Measurements from ENCODE around the gene ABHD10. TPM values are rescaled to one million over a fixed set of nuclear protein-coding genes. Genes with fewer than 3 reads are reported as not detected.

Gene ABHD10
- total and polyA plus RNA-seq, 5 donors from 2014 or later = 18.8 to 37.2 (median 34.3) TPM

GRCh38 chr3:111967068-111967467 lies 11.8 kb upstream of the ABHD10 start:
- Mint-ChIP-seq H3K9me3 (no peaks in the 10 kb centered on the region), H3K36me3 (no peaks in the 10 kb centered on the region), H3K4me1 (peaks cover 0 to 7% (median 2%) of the 10 kb centered on the region in 4 donors), H3K4me3 (no peak overlapping the region), H3K27me3 (no peaks in the 10 kb centered on the region), H3K27ac (no peak overlapping the region)
- peaks cover 5% of the 10 kb centered on the region for H3K4me1 ChIP-seq (ENCODE audit: control insufficient read depth, insufficient read depth, low read length, poor library complexity, severe bottlenecking)
- no peak overlapping the region for H3K4me3 ChIP-seq (ENCODE audit: low read depth, low read length)
- no peaks in the 10 kb centered on the region for H3K9me3 ChIP-seq (ENCODE audit: control insufficient read depth in 2 of 2, low read length in 2 of 2)
- DNase-seq (no peak), ATAC-seq (ENCODE audit: low read depth in 2 of 2) (no peak)
- H3K27ac ChIP-seq (ENCODE audit: insufficient read depth, low read length, poor library complexity, severe bottlenecking) = no peak overlapping the region
- H3K27me3 ChIP-seq (ENCODE audit: control insufficient read depth, insufficient read depth, low read length) = no peaks in the 10 kb centered on the region
- no peaks in the 10 kb centered on the region for H3K36me3 ChIP-seq (ENCODE audit: control insufficient read depth, insufficient read depth, low read length)

GRCh38 chr3:111967651-111968274 lies 11.1 kb upstream of the ABHD10 start:
- no peaks in the 10 kb centered on the region for H3K27me3 Mint-ChIP-seq
- DNase-seq (peak; percentile 61 to 86 (median 73)), ATAC-seq (ENCODE audit: low read depth in 2 of 2) (peak; percentile 79 to 88)
- H3K27me3 ChIP-seq (ENCODE audit: control insufficient read depth, insufficient read depth, low read length) = no peaks in the 10 kb centered on the region
- no peaks in the 10 kb centered on the region for H3K36me3 ChIP-seq (ENCODE audit: control insufficient read depth, insufficient read depth, low read length)
- no peaks in the 10 kb centered on the region for H3K9me3 ChIP-seq (ENCODE audit: control insufficient read depth in 2 of 2, low read length in 2 of 2)
- peak overlapping the region; percentile 14 for H3K4me3 ChIP-seq (ENCODE audit: low read depth, low read length)
- H3K4me1 Mint-ChIP-seq = peaks cover 0 to 7% (median 2%) of the 10 kb centered on the region in 4 donors
- no peak overlapping the region for H3K27ac Mint-ChIP-seq
- peaks cover 5% of the 10 kb centered on the region for H3K4me1 ChIP-seq (ENCODE audit: control insufficient read depth, insufficient read depth, low read length, poor library complexity, severe bottlenecking)
- H3K27ac ChIP-seq (ENCODE audit: insufficient read depth, low read length, poor library complexity, severe bottlenecking) = no peak overlapping the region
- H3K36me3 Mint-ChIP-seq = no peaks in the 10 kb centered on the region
- H3K4me3 Mint-ChIP-seq = no peak overlapping the region
- H3K9me3 Mint-ChIP-seq = no peaks in the 10 kb centered on the region

GRCh38 chr3:111968319-111969054 lies 10.3 kb upstream of the ABHD10 start:
- Mint-ChIP-seq H3K27ac (no peak overlapping the region), H3K36me3 (no peaks in the 10 kb centered on the region), H3K4me3 (no peak overlapping the region), H3K4me1 (peaks cover 0 to 7% (median 2%) of the 10 kb centered on the region in 4 donors), H3K9me3 (no peaks in the 10 kb centered on the region), H3K27me3 (no peaks in the 10 kb centered on the region)
- peaks cover 5% of the 10 kb centered on the region for H3K4me1 ChIP-seq (ENCODE audit: control insufficient read depth, insufficient read depth, low read length, poor library complexity, severe bottlenecking)
- no peak overlapping the region for H3K4me3 ChIP-seq (ENCODE audit: low read depth, low read length)
- no peaks in the 10 kb centered on the region for H3K36me3 ChIP-seq (ENCODE audit: control insufficient read depth, insufficient read depth, low read length)
- ATAC-seq (ENCODE audit: low read depth in 2 of 2) (no peak), DNase-seq (no peak)
- H3K27me3 ChIP-seq (ENCODE audit: control insufficient read depth, insufficient read depth, low read length) = no peaks in the 10 kb centered on the region
- no peak overlapping the region for H3K27ac ChIP-seq (ENCODE audit: insufficient read depth, low read length, poor library complexity, severe bottlenecking)
- H3K9me3 ChIP-seq (ENCODE audit: control insufficient read depth in 2 of 2, low read length in 2 of 2) = no peaks in the 10 kb centered on the region

GRCh38 chr3:111970376-111970775 lies 8.4 kb upstream of the ABHD10 start:
- Mint-ChIP-seq H3K27me3 (peaks cover 4% of the 10 kb centered on the region), H3K36me3 (no peaks in the 10 kb centered on the region), H3K9me3 (no peaks in the 10 kb centered on the region), H3K4me1 (peaks cover 0 to 7% (median 2%) of the 10 kb centered on the region in 4 donors), H3K27ac (no peak overlapping the region), H3K4me3 (no peak overlapping the region)
- no peak overlapping the region for H3K27ac ChIP-seq (ENCODE audit: insufficient read depth, low read length, poor library complexity, severe bottlenecking)
- H3K36me3 ChIP-seq (ENCODE audit: control insufficient read depth, insufficient read depth, low read length) = no peaks in the 10 kb centered on the region
- H3K4me3 ChIP-seq (ENCODE audit: low read depth, low read length) = no peak overlapping the region
- ATAC-seq (ENCODE audit: low read depth in 2 of 2) (no peak), DNase-seq (no peak)
- H3K4me1 ChIP-seq (ENCODE audit: control insufficient read depth, insufficient read depth, low read length, poor library complexity, severe bottlenecking) = peaks cover 5% of the 10 kb centered on the region
- H3K27me3 ChIP-seq (ENCODE audit: control insufficient read depth, insufficient read depth, low read length) = no peaks in the 10 kb centered on the region
- no peaks in the 10 kb centered on the region for H3K9me3 ChIP-seq (ENCODE audit: control insufficient read depth in 2 of 2, low read length in 2 of 2)

- DNase-seq (no peak), ATAC-seq (ENCODE audit: low read depth in 2 of 2) (no peak)
- no peaks in the 10 kb centered on the region for H3K36me3 ChIP-seq (ENCODE audit: control insufficient read depth, insufficient read depth, low read length)
- Mint-ChIP-seq H3K4me1 (peaks cover 0 to 7% (median 2%) of the 10 kb centered on the region in 4 donors), H3K4me3 (no peak overlapping the region), H3K36me3 (no peaks in the 10 kb centered on the region), H3K27ac (no peak overlapping the region), H3K9me3 (no peaks in the 10 kb centered on the region), H3K27me3 (peaks cover 4% of the 10 kb centered on the region)
- H3K4me1 ChIP-seq (ENCODE audit: control insufficient read depth, insufficient read depth, low read length, poor library complexity, severe bottlenecking) = peaks cover 5% of the 10 kb centered on the region
- no peak overlapping the region for H3K27ac ChIP-seq (ENCODE audit: insufficient read depth, low read length, poor library complexity, severe bottlenecking)
- no peak overlapping the region for H3K4me3 ChIP-seq (ENCODE audit: low read depth, low read length)
- no peaks in the 10 kb centered on the region for H3K9me3 ChIP-seq (ENCODE audit: control insufficient read depth in 2 of 2, low read length in 2 of 2)
- no peaks in the 10 kb centered on the region for H3K27me3 ChIP-seq (ENCODE audit: control insufficient read depth, insufficient read depth, low read length)
Observed at GRCh38 chr3:111971533-111972130, 7.2 kb upstream of the ABHD10 start.

- H3K4me3 ChIP-seq (ENCODE audit: low read depth, low read length) = no peak overlapping the region
- ATAC-seq (ENCODE audit: low read depth in 2 of 2) = no peak
- H3K27ac Mint-ChIP-seq = no peak overlapping the region
- no peak for DNase-seq
- no peaks in the 10 kb centered on the region for H3K9me3 ChIP-seq (ENCODE audit: control insufficient read depth in 2 of 2, low read length in 2 of 2)
- H3K36me3 ChIP-seq (ENCODE audit: control insufficient read depth, insufficient read depth, low read length) = no peaks in the 10 kb centered on the region
- H3K4me1 ChIP-seq (ENCODE audit: control insufficient read depth, insufficient read depth, low read length, poor library complexity, severe bottlenecking) = no peaks in the 10 kb centered on the region
- H3K27ac ChIP-seq (ENCODE audit: insufficient read depth, low read length, poor library complexity, severe bottlenecking) = no peak overlapping the region
- no peaks in the 10 kb centered on the region for H3K9me3 Mint-ChIP-seq
- no peaks in the 10 kb centered on the region for H3K27me3 ChIP-seq (ENCODE audit: control insufficient read depth, insufficient read depth, low read length)
- peaks cover 4% of the 10 kb centered on the region for H3K27me3 Mint-ChIP-seq
- H3K4me1 Mint-ChIP-seq = peaks cover 0 to under 1% (median 0%) of the 10 kb centered on the region in 4 donors
- H3K36me3 Mint-ChIP-seq = no peaks in the 10 kb centered on the region
- H3K4me3 Mint-ChIP-seq = no peak overlapping the region
Observed at GRCh38 chr3:111972891-111973290, 5.9 kb upstream of the ABHD10 start.

GRCh38 chr3:111975131-111975530 lies 3.7 kb upstream of the ABHD10 start:
- ATAC-seq (ENCODE audit: low read depth in 2 of 2) (no peak), DNase-seq (no peak)
- Mint-ChIP-seq H3K27ac (no peak overlapping the region), H3K36me3 (no peaks in the 10 kb centered on the region), H3K9me3 (no peaks in the 10 kb centered on the region), H3K4me1 (peaks cover 5 to 13% (median 10%) of the 10 kb centered on the region in 4 donors), H3K27me3 (peaks cover 11% of the 10 kb centered on the region), H3K4me3 (no peak overlapping the region)
- H3K36me3 ChIP-seq (ENCODE audit: control insufficient read depth, insufficient read depth, low read length) = no peaks in the 10 kb centered on the region
- no peaks in the 10 kb centered on the region for H3K9me3 ChIP-seq (ENCODE audit: control insufficient read depth in 2 of 2, low read length in 2 of 2)
- H3K27me3 ChIP-seq (ENCODE audit: control insufficient read depth, insufficient read depth, low read length) = no peaks in the 10 kb centered on the region
- peaks cover 10% of the 10 kb centered on the region for H3K4me1 ChIP-seq (ENCODE audit: control insufficient read depth, insufficient read depth, low read length, poor library complexity, severe bottlenecking)
- H3K4me3 ChIP-seq (ENCODE audit: low read depth, low read length) = no peak overlapping the region
- no peak overlapping the region for H3K27ac ChIP-seq (ENCODE audit: insufficient read depth, low read length, poor library complexity, severe bottlenecking)

All from CD4-positive, CD25-positive, alpha-beta regulatory T cell (primary cell).